GM19438 (cell line): ENCODE data around the gene RRBP1.
"Not testable (repeated sequence)": the region's sequence is repeated elsewhere in the genome, so short reads cannot be mapped to it uniquely, and the experiment has no call there.

Experiments
- ATAC-seq: cut with Tn5 transposase; IDR thresholded peaks from one replicate; pipeline ENCODE4 v1.9.1; 2021; ENCODE audit warnings: low read depth; ENCODE audit not compliant: unreplicated experiment

Gene RRBP1

DNA sequence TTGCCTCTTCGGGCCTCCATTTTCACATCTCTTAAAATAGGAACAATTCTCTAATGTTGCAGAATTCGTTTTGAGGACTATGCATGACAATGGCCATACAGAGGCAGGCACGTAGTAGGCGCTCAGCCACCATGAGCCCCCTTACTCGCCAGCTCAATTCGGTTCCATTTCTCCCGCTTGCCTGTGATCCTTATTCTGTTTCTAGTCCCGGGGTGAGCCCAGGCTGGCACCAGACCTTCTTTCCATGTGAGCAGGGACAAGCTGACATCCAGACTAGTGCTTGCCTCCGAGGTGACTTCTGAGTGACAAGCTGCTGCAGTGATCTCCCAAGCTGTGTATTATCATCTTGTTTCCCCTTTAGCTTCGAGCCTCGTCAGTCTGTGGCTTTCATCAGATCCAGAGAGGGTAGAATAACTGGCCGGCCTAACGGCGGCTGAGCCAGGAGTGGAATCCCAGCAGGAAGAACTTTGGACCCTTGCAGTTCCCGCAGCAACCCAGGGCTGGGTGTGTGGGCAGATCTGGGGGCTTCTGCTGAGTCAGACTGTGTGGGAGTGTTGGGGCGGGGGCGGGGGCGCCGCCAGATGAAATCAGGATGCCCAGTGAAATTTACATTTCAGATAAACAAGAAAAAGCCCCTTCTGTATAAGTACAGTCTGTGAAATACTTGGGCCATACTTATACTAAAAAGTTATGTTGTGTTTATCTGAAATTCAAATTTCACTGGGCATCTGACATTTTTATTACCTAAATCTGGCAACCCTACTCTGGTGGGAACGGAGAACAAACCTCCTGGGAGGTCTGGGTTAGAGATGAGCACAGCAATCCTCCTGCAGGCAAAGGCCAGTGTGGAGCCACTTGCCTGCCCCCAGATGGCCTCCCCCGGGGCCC, 28.6 kb upstream of the RRBP1 start:
- no peak for ATAC-seq

DNA sequence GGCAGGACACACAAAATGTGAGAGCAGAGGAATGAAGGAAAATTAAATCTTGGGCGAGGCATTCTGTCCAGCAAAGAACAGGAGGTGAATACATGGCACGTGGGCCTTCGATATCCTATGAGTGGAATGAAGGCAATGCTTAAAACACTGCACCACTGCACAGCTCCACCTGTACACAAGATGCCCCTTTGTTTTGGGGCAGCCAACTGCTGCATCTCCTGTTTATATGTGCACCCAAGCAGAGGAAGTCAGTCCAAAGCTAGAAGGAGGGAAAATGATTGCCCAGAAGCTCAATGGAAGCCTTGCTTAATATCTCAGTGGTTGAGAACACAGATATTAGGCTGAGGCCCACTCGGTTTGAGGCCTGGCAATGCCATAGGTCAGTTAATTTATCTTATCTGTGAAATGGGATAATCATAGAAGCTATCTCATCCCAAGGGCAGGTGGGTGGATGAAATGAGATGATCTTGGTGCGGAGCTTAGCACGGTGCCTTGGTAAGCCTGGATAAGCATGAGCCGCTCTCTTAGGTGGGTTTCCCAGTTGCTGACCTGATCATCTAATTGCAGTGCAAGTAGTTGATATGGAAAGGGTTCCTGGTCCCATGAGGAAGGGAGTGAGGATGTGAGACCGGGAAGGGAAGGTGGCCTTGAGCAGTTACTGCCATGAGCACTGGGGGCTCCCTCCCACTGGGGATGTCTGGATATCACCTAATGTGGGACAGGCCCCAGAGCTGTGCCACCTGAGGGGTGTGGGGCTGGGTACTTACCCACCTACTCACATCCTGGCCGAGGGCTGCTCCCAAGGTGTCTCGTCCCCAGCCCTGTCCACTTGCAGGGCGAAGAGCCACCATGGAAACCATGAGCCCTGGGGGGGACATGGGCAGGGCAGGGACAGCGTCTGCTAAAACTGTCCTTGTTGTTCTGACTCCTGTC, 27.6 kb upstream of the RRBP1 start:
- no peak for ATAC-seq

DNA sequence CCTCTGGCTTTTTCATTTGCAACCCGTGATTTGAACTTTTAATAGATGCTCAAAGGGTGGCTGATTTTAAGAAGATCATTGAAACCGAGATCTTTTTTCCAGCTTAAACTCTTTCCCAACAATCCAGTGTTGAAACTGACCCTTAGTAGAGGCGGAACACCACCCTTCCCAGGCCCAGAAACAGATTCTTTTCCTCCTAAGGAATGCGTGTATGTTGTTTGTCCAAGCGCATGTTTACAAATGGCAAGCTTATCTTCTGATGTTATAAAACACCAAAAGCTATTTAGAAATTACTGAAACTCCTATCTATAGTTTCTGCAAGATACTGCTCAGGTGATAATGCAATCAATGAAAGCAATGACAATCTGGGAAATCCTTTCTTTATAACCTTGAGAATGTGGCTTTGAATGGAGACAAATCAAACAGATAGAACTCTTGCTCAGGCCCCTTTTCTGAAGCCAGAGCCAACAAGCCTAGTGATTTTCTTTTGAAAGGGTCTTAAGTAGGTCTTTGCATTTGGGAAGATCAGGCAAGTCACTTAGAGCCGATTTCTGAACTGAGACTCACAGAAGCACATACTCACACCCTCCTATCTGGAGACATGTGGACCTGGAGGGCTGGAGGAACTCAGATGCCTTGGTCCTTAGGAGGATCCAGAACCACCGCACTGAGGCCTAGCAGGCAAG, 26.8 kb upstream of the RRBP1 start:
- no peak for ATAC-seq

DNA sequence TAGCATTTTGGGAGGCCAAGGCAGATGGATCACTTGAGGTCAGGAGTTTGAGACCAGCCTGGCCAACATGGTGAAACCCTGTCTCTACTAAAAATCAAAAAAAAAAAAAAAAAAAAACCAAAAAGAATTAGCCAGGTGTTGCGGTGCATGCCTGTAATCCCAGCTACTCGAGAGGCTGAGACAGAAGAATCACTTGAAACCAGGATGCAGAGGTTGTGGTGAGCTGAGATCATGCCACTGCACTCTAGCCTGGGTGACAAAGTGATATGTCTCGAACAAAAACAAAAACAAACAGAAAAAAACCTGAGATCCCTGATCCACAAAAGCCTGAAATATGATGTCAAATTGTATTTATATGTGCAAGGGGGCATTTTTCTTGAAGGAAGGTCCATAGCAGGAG, 25.9 kb upstream of the RRBP1 start:
- ATAC-seq, result not testable (repeated sequence)

DNA sequence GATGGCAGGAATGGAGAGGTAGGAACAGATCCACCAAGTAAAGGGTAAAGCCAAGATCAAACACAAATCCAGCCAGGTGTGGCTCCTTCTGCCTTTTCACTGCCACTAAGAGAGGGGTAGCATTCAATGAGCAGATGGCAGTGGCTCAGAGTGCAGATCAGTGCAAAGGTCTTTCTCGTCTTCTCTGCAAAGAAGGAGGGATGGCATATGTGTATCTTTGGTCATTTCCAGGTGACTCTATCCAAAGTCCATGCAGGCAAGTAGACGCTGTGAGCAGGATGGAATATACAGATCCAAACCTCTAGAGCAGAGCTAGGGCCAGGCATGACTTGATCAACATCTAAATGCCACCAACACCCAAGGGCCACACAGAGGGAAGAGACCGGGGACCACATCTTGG, 24.6 kb upstream of the RRBP1 start:
- no peak for ATAC-seq

DNA sequence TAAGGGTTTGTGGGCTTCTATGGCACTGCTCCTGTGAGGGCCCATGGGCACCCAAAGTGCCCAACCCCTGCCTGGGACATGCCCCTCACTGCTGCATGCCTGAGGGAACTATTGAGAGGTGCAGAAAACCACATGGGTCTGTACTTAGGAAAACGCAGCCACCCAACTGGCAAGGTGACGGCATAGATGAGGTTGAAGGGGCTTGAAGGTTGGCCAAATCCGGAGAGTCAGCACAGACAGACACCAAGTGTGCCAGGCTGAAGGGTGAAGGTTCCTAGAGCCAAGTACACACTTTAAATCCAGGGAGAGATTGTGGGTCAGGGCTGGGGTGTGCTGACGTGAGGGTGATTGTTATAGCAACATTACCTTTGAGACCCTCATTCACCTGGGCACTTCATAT, 23.9 kb upstream of the RRBP1 start:
- ATAC-seq, result no peak

DNA sequence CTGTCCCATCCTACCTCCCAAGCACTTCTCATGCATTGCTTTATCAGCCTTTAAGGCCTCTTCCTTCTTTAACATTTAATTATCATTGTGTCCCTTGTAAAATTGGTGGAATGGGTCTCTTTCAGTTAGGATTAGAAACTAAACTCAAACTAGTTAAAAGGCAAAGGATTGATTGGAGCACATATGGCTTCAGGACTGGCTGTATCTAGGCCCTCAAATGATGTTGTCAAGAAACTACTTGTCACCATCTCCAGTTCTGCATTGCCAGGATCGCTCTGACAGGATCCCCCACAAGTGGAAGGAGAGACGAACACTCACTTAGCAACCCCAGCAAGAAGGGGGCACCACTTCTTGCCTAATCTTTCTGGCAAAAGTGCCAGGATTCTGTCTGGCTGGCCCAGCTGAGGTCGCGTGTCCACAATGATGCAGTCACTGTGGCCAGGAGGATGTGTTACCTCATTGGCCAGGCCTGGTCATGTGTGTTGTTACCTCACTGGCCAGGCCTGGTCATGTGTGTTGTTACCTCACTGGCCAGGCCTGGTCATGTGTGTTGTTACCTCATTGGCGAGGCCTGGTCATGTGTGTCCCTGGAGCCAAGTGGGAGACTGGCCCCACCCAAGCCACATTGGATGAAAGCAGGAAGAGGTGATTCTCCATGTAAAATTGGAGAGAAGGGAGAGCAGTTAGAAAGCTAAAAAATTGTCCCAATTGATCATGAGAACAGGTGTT, 22.7 kb upstream of the RRBP1 start:
- no peak for ATAC-seq

DNA sequence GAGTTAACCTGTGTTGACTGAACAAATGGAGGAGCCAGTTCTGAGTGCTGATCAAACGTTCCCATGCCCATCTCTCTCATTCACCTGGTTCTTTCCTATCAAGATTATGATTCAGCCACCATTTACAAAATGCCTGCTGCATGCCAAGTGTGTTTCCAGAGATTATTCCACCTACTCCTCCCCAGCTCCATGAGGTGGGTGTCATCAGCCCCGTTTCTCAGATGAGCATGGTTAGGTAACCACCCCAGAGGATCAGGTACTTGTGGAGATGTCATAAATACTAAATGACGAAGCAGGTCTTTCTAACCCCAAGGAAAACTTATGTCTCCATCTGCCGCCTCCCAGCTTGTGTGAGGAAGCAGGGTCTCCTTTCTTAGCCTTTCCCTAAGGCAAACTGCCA, 19.8 kb upstream of the RRBP1 start:
- ATAC-seq, result no peak

DNA sequence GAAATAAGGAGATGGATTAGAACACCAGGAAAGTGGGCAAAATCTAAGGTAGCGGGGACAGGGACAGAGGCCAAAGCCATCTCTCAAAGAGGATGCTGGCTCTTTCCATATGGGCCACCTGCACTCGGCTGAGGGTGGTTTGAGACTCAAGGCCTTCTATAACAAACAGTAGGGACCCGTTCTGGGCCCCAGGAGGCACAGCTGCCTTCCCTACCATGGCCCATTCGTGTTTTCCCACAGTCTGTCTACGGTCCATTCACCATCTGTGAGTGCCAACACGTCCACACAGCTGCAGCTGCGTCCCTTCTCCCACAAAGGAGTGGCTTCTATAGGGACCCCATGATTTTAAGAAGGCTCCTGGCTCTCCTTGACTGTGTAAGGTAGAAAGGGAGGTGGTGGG, 18.6 kb upstream of the RRBP1 start:
- no peak for ATAC-seq

DNA sequence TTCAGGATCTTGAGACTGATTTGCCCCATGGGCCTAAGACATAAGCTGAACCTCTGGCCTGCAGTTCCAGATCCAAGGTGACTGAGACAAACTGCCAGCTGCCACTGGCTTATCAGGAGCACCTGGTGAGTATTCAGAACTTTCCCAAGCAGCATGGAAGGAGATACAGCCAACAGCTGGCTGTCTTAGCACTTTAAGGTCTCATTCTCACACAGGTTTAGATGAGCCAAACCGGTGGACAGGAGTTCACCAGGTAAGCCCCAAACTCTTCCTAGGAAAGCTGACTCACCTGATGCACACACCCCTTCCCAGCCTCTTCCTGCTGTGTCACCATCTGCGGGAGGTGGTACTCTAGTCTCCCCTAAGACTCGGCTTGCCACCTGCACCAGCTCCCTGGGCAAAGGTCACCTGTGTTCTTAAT, 17.9 kb upstream of the RRBP1 start, which contains the start of gene BANF2:
Gene BANF2, plus strand, starts transcription at position 36 of the 421 bp plus-strand sequence. CDS start 25,060 bp downstream, outside the sequence.
- ATAC-seq, result no peak

DNA sequence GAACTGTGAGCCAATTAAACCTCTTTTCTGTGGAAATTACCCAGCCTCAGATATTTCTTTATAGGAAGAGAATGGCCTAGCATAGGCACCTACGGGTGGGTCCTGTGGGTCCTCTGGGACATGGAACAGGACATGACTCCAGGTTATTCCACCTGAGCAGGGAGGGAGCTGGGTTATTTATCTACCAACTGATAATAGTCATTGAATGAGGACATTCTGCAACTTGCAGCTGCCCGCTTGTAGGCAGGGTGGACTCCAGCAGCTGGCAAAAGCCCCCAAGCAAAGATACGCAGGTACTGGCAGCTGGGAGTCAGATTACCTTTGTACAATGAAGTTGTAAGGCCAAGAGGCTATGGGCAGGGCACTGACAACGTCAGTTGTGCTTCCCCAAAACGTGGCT, 16.3 kb upstream of the RRBP1 start:
- no peak for ATAC-seq

DNA sequence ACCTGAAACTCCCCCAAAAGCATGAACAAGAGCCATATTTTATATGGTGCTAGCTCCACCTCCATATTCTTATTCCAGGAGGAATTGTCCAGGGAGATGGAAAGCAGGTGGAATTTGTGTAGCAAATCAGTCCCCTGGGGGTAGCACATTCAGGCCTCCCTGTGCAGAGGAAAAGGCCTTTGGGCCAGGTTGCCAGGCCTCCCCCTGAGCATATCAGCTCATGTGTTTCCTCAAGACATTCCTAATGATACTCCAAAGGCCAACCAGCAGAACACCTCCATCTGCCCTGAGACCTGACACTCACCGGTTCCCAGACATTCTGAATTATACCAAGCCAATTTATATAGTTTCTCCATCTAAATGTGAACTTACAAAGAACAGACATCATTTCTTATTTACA, 15.1 kb upstream of the RRBP1 start:
- no peak for ATAC-seq

DNA sequence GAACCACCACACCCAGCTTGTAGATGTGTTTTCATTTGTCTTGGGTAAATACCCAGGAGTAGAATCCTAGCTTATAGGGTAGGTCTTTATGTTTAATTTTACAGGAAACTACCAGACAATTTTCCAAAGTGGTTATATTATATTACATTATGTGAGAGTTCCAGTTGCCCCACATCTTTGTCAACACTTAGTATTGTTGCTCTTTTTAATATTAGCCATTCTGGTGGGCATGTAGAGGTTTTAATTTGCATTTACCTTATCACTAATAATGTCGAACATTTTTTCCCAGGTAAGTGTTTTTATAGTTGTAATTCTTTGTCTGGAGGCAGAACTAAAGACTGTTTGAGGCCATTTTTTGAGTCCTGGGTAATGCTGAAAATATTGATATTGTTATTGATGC, 14.2 kb upstream of the RRBP1 start:
- no peak for ATAC-seq

DNA sequence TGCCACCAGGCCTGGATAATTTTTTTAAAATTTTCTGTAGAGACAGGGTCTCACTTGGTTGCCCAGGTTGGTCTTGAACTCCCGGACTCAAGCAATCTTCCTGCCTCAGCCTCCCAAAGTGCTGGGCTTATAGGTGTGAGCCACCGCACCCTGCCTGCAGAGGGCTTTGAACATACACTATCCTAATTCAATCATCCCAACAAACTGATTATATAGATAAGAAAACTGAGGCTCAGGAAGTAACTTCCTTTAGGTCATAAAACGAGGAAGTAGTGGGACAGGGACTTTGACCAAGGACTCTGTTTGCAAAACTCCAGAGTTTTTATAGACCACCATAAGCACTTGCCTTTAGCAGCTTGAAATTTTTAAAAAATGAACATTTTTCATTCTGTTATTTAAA, 12.7 kb upstream of the RRBP1 start:
- ATAC-seq, result no peak

DNA sequence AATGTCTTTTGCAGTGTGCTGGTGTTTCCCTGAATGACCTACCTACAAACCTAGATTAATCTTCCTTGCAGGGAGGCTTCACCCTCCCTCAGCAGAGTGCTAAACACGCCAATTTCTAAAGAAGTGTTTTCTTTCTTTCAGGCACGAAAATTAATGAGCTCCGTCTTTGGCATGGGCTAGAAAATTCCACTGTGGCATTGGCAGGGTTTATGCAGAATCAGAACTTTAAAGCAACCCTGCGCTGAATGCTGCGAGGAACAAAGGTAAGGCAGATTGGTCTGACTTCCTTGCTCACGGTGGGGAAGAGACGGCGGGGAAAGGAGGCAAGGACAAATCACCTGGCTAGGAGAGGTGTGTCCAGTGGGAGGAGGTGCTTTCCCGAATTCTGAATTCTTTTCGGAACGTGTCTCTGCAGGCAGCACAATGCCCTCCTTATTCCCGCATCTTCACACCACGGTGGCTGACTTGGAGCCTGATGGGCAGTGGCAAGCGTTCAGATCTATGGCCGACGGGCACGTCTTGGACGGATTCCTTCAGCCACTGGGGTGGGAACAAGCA, 11.5 kb upstream of the RRBP1 start:
- ATAC-seq, result no peak

DNA sequence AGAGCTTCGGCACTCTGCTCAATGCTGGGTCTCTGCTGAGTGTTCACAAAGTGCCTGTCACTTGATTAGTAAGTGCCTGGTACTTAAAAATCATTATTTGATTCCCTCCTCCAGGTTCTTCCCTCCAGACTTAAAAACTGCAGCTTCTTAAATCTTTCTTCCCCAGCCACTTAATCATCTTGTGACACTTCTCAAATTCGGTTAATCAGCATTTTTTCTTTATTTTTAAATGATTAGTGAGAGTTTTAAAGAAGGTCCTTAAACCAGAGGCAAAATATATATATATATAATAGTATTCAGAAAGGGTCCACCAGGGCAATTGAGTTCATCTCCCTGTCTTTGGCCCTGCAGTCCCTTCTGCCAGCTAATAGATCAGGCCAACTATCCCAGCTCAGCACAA, 9.7 kb upstream of the RRBP1 start:
- ATAC-seq, result no peak

DNA sequence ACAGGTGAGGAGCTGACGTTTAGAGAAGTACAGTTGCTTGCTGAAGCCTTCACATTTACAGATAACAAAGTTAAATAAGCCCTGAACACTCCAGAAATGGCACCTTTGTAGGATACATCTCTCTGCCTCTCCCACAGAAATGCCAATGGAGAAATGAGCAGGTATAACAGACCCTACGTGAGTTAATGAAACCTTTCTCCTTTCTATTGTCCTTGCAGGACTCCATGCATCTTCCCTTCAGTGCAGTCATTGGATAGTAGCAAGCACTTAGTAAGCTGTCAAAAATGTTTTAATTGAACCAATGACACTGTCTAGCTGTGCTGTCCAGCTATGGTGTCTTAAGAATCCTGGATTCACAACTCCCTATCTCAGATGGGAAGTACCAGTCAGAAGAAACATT, 8.1 kb upstream of the RRBP1 start:
- no peak for ATAC-seq

DNA sequence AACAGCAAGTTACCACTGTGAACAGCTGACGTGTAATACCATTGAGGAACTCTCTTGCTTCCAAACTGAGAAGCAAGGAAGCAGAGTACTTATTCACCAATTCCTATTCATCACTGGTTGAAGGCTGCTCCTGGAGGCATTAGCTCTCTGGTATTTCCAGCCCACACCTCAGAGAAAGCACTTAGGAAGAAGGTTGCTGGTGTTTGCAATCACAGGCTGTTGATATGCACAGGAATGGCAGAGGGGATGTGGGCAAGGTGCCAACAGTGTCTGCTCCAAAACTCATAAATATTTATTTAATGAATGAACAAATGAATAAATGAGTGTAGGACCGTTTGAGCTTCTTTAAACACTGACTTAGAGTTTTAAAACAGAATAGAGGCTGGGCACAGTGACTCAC, 6.9 kb upstream of the RRBP1 start:
- no peak for ATAC-seq

DNA sequence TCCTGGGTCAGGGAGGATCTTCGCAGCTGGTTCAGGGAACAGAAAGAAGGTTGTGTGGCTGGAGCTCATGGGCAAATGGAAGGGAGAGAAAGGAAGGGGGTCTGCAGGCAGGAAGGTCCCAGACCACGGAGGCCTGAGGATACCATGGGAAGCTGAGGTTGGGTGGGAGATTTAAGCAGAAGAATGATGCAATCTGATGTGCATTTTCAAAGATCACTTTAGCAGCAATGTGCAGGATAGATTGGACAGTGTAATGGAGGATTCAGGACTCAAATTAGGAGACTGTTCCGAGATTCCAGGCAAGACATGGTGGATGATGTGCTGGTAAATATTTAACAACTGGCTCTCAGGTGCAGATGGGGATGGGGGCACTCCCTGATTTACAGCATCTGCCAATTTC, 5.8 kb upstream of the RRBP1 start:
- ATAC-seq, result no peak

DNA sequence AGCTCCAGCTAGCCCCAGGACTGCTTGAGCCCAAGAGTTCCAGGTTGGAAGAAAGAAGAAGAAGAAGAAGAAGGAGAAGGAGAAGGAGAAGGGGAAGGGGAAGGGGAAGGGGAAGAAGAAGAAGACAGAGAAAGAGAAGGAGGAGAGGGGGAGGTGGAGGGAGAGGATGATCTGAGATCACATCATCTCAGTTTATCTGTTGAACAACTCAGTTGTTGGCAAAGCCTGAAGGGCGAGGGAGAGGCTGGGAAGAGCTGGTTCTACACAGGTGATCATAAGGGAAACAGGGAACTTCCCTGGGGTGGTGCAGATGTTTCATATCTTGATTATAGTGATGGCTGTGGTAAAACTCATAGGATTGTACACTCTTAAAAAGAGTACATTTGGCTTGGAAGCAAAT, 3.1 kb upstream of the RRBP1 start:
- no peak for ATAC-seq
